PC-9 (cell line): ENCODE measurements around the gene SH3RF1.

Source experiments
- CTCF ChIP-seq: fragments of 200-600 bp; sonication (generic); conservative IDR thresholded peaks from 2 replicates; pipeline ENCODE4 v1.6.1; 2017; ENCODE audit warnings: mixed run types, antibody characterized with exemption, mild to moderate bottlenecking, moderate library complexity
- EZH2 ChIP-seq: fragments of 200-600 bp; sonication (generic); IDR thresholded peaks from 2 replicates; pipeline ENCODE4 v1.8.0; 2017; ENCODE audit warnings: antibody characterized with exemption, low read depth

GRCh38 chr4:169198167-169198566, 72.6 kb downstream of the SH3RF1 start:
- TF ChIP-seq EZH2 (no peak), CTCF (no peak)
